ENCODE data around the gene SNX24. TPM values are rescaled to one million over a fixed set of nuclear protein-coding genes. Genes with fewer than 3 reads are reported as not detected.

Gene SNX24
- total RNA-seq, 1 experiment from 2014 or later, result 10.8 TPM

DNA sequence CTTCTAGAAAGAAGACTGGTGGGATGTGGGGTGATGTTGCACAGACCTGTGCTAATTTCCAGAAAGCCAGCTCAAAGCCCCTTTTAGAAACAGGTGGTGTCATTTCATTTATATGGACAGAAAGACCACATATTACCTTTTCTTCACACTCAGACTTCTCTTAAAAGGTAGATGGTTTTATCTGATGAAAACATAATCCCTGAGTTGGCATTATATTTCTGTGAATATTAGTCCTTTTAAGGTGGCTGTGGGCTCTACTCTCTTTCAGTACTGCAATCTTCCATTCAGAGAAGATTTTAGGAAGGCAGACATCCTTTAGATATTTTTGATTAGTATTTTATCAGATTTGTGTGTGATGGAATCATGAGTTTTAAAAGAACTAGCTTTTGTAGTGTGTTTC lies 117.9 kb downstream of the SNX24 start:
- ChIA-PET CTCF (interaction anchor here (0.7 kb wide), 1 partner anchor 460 kb away, joined by 6 read pairs; no protein-coding TSS in a partner anchor), POLR2A (no interaction called here), RAD21 (ENCODE audit: low non-redundant PET in 1 of 2, low total read pairs in 2 of 2, uncharacterized antibody in 2 of 2, unreplicated experiment in 2 of 2) (no interaction called here)
- Histone ChIP-seq H3K9ac (ENCODE audit: low read length) (no peak overlapping the region), H2AFZ (ENCODE audit: low read depth, low read length, poor library complexity, severe bottlenecking) (no peak overlapping the region), H3K27ac (ENCODE audit: low read depth, low read length) (no peak overlapping the region), H3K27me3 (ENCODE audit: insufficient read depth, low read length) (no peaks in the 10 kb centered on the region), H3K4me3 (replicated peaks in 1 of 2; ENCODE audit: low read depth in 1 of 2, low read length in 2 of 2) (no peak overlapping the region), H4K20me1 (ENCODE audit: insufficient read depth) (no peaks in the 10 kb centered on the region), H3K9me3 (ENCODE audit: control insufficient read depth in 1 of 2, insufficient read depth in 1 of 2, low read depth in 1 of 2, low read length in 2 of 2) (no peaks in the 10 kb centered on the region), H3K36me3 (ENCODE audit: control insufficient read depth in 1 of 2, insufficient read depth in 2 of 2, low read length in 2 of 2) (no peaks in the 10 kb centered on the region), H3K79me2 (ENCODE audit: insufficient read depth, low read length) (no peaks in the 10 kb centered on the region), H3K4me1 (ENCODE audit: control insufficient read depth in 1 of 2, insufficient read depth in 2 of 2, low read length in 2 of 2) (no peaks in the 10 kb centered on the region), H3K4me2 (ENCODE audit: low read length) (no peak overlapping the region), H3K9me2 (ENCODE audit: insufficient read depth) (no peaks in the 10 kb centered on the region)
- intact Hi-C loops (cut with micrococcal nuclease), result no loop called here
- BruUV-seq (replicated peaks), result no TSS peak
- TF ChIP-seq CBX3 (IDR thresholded peaks at IDR 0.05; ENCODE audit: low read depth) (no peak), CEBPB (IDR thresholded peaks at IDR 0.05; ENCODE audit: low read depth) (no peak), POLR2A (IDR thresholded peaks at IDR 0.05; ENCODE audit: borderline replicate concordance, extremely low read depth, insufficient read depth, insufficient read length) (no peak), JUND (IDR thresholded peaks at IDR 0.05) (no peak), SIN3A (IDR thresholded peaks at IDR 0.05; ENCODE audit: low read depth) (no peak), SRF (IDR thresholded peaks at IDR 0.05; ENCODE audit: low read depth) (no peak), POLR2AphosphoS5 (IDR thresholded peaks at IDR 0.05; ENCODE audit: low read depth, low read length) (no peak)
- TF ChIP-seq, protein P1, sequence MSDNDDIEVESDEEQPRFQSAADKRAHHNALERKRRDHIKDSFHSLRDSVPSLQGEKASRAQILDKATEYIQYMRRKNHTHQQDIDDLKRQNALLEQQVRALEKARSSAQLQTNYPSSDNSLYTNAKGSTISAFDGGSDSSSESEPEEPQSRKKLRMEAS (IDR thresholded peaks at IDR 0.05), result no peak
- TF ChIP-seq, protein P2, sequence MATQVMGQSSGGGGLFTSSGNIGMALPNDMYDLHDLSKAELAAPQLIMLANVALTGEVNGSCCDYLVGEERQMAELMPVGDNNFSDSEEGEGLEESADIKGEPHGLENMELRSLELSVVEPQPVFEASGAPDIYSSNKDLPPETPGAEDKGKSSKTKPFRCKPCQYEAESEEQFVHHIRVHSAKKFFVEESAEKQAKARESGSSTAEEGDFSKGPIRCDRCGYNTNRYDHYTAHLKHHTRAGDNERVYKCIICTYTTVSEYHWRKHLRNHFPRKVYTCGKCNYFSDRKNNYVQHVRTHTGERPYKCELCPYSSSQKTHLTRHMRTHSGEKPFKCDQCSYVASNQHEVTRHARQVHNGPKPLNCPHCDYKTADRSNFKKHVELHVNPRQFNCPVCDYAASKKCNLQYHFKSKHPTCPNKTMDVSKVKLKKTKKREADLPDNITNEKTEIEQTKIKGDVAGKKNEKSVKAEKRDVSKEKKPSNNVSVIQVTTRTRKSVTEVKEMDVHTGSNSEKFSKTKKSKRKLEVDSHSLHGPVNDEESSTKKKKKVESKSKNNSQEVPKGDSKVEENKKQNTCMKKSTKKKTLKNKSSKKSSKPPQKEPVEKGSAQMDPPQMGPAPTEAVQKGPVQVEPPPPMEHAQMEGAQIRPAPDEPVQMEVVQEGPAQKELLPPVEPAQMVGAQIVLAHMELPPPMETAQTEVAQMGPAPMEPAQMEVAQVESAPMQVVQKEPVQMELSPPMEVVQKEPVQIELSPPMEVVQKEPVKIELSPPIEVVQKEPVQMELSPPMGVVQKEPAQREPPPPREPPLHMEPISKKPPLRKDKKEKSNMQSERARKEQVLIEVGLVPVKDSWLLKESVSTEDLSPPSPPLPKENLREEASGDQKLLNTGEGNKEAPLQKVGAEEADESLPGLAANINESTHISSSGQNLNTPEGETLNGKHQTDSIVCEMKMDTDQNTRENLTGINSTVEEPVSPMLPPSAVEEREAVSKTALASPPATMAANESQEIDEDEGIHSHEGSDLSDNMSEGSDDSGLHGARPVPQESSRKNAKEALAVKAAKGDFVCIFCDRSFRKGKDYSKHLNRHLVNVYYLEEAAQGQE (IDR thresholded peaks at IDR 0.05; ENCODE audit: low read depth), result no peak
- TF ChIP-seq, protein P3, sequence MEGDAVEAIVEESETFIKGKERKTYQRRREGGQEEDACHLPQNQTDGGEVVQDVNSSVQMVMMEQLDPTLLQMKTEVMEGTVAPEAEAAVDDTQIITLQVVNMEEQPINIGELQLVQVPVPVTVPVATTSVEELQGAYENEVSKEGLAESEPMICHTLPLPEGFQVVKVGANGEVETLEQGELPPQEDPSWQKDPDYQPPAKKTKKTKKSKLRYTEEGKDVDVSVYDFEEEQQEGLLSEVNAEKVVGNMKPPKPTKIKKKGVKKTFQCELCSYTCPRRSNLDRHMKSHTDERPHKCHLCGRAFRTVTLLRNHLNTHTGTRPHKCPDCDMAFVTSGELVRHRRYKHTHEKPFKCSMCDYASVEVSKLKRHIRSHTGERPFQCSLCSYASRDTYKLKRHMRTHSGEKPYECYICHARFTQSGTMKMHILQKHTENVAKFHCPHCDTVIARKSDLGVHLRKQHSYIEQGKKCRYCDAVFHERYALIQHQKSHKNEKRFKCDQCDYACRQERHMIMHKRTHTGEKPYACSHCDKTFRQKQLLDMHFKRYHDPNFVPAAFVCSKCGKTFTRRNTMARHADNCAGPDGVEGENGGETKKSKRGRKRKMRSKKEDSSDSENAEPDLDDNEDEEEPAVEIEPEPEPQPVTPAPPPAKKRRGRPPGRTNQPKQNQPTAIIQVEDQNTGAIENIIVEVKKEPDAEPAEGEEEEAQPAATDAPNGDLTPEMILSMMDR (IDR thresholded peaks at IDR 0.05 in 2 of 3, conservative IDR thresholded peaks at IDR 0.05 in 1 of 3; ENCODE audit: borderline replicate concordance in 1 of 3, insufficient read depth in 1 of 3, low read depth in 2 of 3, low read length in 2 of 3), result no peak
- TF ChIP-seq, protein P4, sequence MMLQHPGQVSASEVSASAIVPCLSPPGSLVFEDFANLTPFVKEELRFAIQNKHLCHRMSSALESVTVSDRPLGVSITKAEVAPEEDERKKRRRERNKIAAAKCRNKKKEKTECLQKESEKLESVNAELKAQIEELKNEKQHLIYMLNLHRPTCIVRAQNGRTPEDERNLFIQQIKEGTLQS (IDR thresholded peaks at IDR 0.05), result no peak
- DNase-seq (ENCODE audit: low read depth, low spot score) (no peak), ATAC-seq (no peak)
